ENCODE data around the gene ACOXL.

ACOXL gene

GRCh38 chr2:110784047-110784631, 51.8 kb downstream of the ACOXL start (continued):
- TF ChIP-seq ZNF776 (tag by site-specific recombination; IDR thresholded peaks at IDR 0.05; ENCODE audit: borderline replicate concordance) = no peak
- TF ChIP-seq ZNF510 (tag by site-specific recombination; IDR thresholded peaks at IDR 0.05; ENCODE audit: insufficient replicate concordance) = no peak
- no peak for TF ChIP-seq IKZF3 (tag by site-specific recombination; IDR thresholded peaks at IDR 0.05)
- TF ChIP-seq KLF1 (tag by site-specific recombination; IDR thresholded peaks at IDR 0.05) = no peak
- TF ChIP-seq ZNF423 (tag by site-specific recombination; IDR thresholded peaks at IDR 0.05) = no peak

- Histone ChIP-seq H3K27ac (ENCODE audit: extremely low read depth, low read depth, low read length) (no peak overlapping the region), H3K9me3 (ENCODE audit: control insufficient read depth, insufficient read depth, low read depth, low read length) (no peaks in the 10 kb centered on the region), H3K4me3 (ENCODE audit: low read depth, low read length) (no peak overlapping the region), H3K36me3 (ENCODE audit: control insufficient read depth in 2 of 2, insufficient read depth in 1 of 2, low read length in 2 of 2) (no peaks in the 10 kb centered on the region), H3K4me1 (ENCODE audit: control insufficient read depth, insufficient read depth, low read length) (no peaks in the 10 kb centered on the region)
- no peak for TF ChIP-seq ZNF274 (IDR thresholded peaks at IDR 0.05; ENCODE audit: low read length)
- no peak for TF ChIP-seq ZNF274 (tag by site-specific recombination; IDR thresholded peaks at IDR 0.05; ENCODE audit: borderline replicate concordance)
- TF ChIP-seq ZNF146 (tag by site-specific recombination; IDR thresholded peaks at IDR 0.05) = peak; percentile 51
- TF ChIP-seq ZNF530 (tag by site-specific recombination; IDR thresholded peaks at IDR 0.05; ENCODE audit: low read depth) = no peak
- no peak for TF ChIP-seq MEIS1 (CRISPR knock-in tag; IDR thresholded peaks at IDR 0.05; ENCODE audit: borderline replicate concordance)
- POLR2A ChIA-PET = no interaction called here
- CTCF ChIA-PET = no interaction called here
Measured at GRCh38 chr2:110785439-110785838, 53.1 kb downstream of the ACOXL start.

GRCh38 chr2:110788976-110789375, 56.6 kb downstream of the ACOXL start:
- no peaks in the 10 kb centered on the region for H3K9me3 ChIP-seq (ENCODE audit: control insufficient read depth, insufficient read depth, low read depth, low read length)
- H3K27ac ChIP-seq (ENCODE audit: extremely low read depth, low read depth, low read length) = no peak overlapping the region
- H3K4me1 ChIP-seq (ENCODE audit: control insufficient read depth, insufficient read depth, low read length) = no peaks in the 10 kb centered on the region
- no peak overlapping the region for H3K4me3 ChIP-seq (ENCODE audit: low read depth, low read length)
- no peaks in the 10 kb centered on the region for H3K36me3 ChIP-seq (ENCODE audit: control insufficient read depth in 2 of 2, insufficient read depth in 1 of 2, low read length in 2 of 2)
- ChIA-PET CTCF (no interaction called here), POLR2A (no interaction called here)
- no peak for TF ChIP-seq ZNF843 (tag by site-specific recombination; IDR thresholded peaks at IDR 0.05)
- no peak for TF ChIP-seq ZNF157 (tag by site-specific recombination; IDR thresholded peaks at IDR 0.05)
- no peak for TF ChIP-seq OSR2 (tag by site-specific recombination; IDR thresholded peaks at IDR 0.05)
- no peak for TF ChIP-seq ZNF114 (tag by site-specific recombination; IDR thresholded peaks at IDR 0.05)
- no peak for TF ChIP-seq ZXDB (tag by site-specific recombination; IDR thresholded peaks at IDR 0.05)
- TF ChIP-seq TSHZ1 (tag by site-specific recombination; IDR thresholded peaks at IDR 0.05; ENCODE audit: borderline replicate concordance) = no peak
- TF ChIP-seq AEBP2 (tag by site-specific recombination; IDR thresholded peaks at IDR 0.05; ENCODE audit: borderline replicate concordance) = no peak
- no peak for TF ChIP-seq ZNF239 (tag by site-specific recombination; IDR thresholded peaks at IDR 0.05)
- TF ChIP-seq ZNF175 (tag by site-specific recombination; IDR thresholded peaks at IDR 0.05) = no peak
- no peak for TF ChIP-seq ZNF10 (tag by site-specific recombination; IDR thresholded peaks at IDR 0.05)

Data from HEK293 (cell line).